HepG2 (cell line): ENCODE results near the gene MATR3. TPM values are rescaled to one million over a fixed set of nuclear protein-coding genes. Genes with fewer than 3 reads are reported as not detected.

ENCODE experiments used
- ATAC-seq: fragments of 200-7000 bp; cut with Tn5 transposase; 3 replicates; pipeline ENCODE4 v1.9.1; 2020; ENCODE audit warnings: mild to moderate bottlenecking, moderate library complexity
- BruUV-seq: library from RNA; stranded (reverse); fragments of 400-500 nt; replicated peaks from 2 replicates; lab custom pipeline; 2021; lab: Mats Ljungman, UMichigan
- CTCF ChIA-PET: fragments of 300-600 bp; formaldehyde crosslinking; extraction: SDS; loops from one replicate; lab custom pipeline; 2021; ENCODE audit warnings: low total read pairs, inconsistent platforms, low intra/inter-chr PET ratio; lab: Yijun Ruan, JAX
- POLR2A ChIA-PET: fragments of 350-600 bp; sonication (Branson Sonifier 250); formaldehyde crosslinking; loops from one replicate; lab custom pipeline; 2020; ENCODE audit warnings: antibody characterized with exemption, inconsistent platforms; lab: Yijun Ruan, JAX
- DNase-seq: peaks from one replicate; pipeline ENCODE4 v3.0.0-alpha.2; 2015; ENCODE audit warnings: low spot score
- FAIRE-seq: peaks from 3 replicates; lab custom pipeline; 2011; peaks lifted over from hg19 to GRCh38; lab: Jason Lieb, UNC
- H2AFZ ChIP-seq: one replicate; pipeline ENCODE4 v1.6.1; 2011; ENCODE audit warnings: low read length, inconsistent platforms
- H3K27ac ChIP-seq: fragments of 300-600 bp; 3 replicates; pipeline ENCODE4 v1.8.0; 2011; ENCODE audit warnings: mixed run types, mild to moderate bottlenecking, mixed read lengths, low read length, inconsistent platforms; ENCODE audit not compliant: insufficient read depth; ENCODE audit errors: extremely low read length
- H3K27me3 ChIP-seq, 2 experiments: fragments of 200-600 bp in 1 of 2; 2 replicates in 1 of 2; 3 replicates in 1 of 2; pipeline versions ENCODE4 v1.6.0 to v1.8.0; 2011; ENCODE audit warnings: low read length in 2 of 2, mild to moderate bottlenecking in 2 of 2, moderate library complexity in 2 of 2, inconsistent platforms in 1 of 2; ENCODE audit not compliant: insufficient read depth in 2 of 2, control insufficient read depth in 1 of 2
- H3K36me3 ChIP-seq, 2 experiments: fragments of 200-600 bp in 1 of 2; replicated peaks in 1 of 2; 2 replicates in 1 of 2; 3 replicates in 1 of 2; pipeline versions ENCODE4 v1.5.1 to v1.8.0; 2011; ENCODE audit warnings: low read length in 2 of 2, inconsistent platforms in 1 of 2; ENCODE audit not compliant: insufficient read depth in 2 of 2, control insufficient read depth in 1 of 2
- H3K4me1 ChIP-seq: 2 replicates; pipeline ENCODE4 v1.5.1; 2012; ENCODE audit warnings: low read length, inconsistent platforms; ENCODE audit not compliant: insufficient read depth
- H3K4me2 ChIP-seq: 2 replicates; pipeline ENCODE4 v1.6.0; 2011; ENCODE audit warnings: low read depth, low read length, inconsistent platforms
- H3K4me3 ChIP-seq, 3 experiments: fragments of 200-600 bp in 1 of 3; sonication (generic), shearing (Covaris generic) in 1 of 3; replicated peaks in 1 of 3; 2 replicates each; pipeline ENCODE4 v1.5.1; 2011 to 2016; ENCODE audit warnings: low read length in 3 of 3, inconsistent platforms in 2 of 3, low read depth in 2 of 3, mild to moderate bottlenecking in 2 of 3, control low read depth in 1 of 3, mixed read lengths in 1 of 3; ENCODE audit not compliant: insufficient read depth in 1 of 3
- H3K79me2 ChIP-seq: one replicate; pipeline ENCODE4 v1.6.1; 2011; ENCODE audit warnings: low read length, inconsistent platforms; ENCODE audit not compliant: insufficient read depth
- H3K9ac ChIP-seq: 2 replicates; pipeline ENCODE4 v1.6.0; 2011; ENCODE audit warnings: mild to moderate bottlenecking, low read depth, low read length, inconsistent platforms; ENCODE audit not compliant: insufficient read depth
- H3K9me3 ChIP-seq: 2 replicates; pipeline ENCODE4 v1.5.1; 2012; ENCODE audit warnings: mild to moderate bottlenecking, low read length
- H4K20me1 ChIP-seq: 2 replicates; pipeline ENCODE4 v1.6.0; 2011; ENCODE audit warnings: inconsistent platforms, mild to moderate bottlenecking, low read length, moderate library complexity; ENCODE audit not compliant: insufficient read depth
- KAT2B ChIP-seq: fragments of 150-350 bp; IDR thresholded peaks from 2 replicates; pipeline ENCODE4 v1.6.1; 2014; ENCODE audit warnings: low read depth, low read length, borderline replicate concordance
- MATR3 ChIP-seq: sonication (generic); formaldehyde crosslinking; IDR thresholded peaks from 2 replicates; pipeline ENCODE4 v1.4.0; 2020; ENCODE audit warnings: missing genetic modification reagents
- NFE2L1 ChIP-seq: sonication (generic); formaldehyde crosslinking; IDR thresholded peaks from 2 replicates; pipeline ENCODE4 v1.4.0; 2020; ENCODE audit warnings: missing genetic modification reagents, mild to moderate bottlenecking, borderline replicate concordance
- ONECUT2 ChIP-seq: sonication (generic); formaldehyde crosslinking; IDR thresholded peaks from 2 replicates; pipeline ENCODE4 v1.4.0; 2020; ENCODE audit warnings: missing genetic modification reagents
- PHB2 ChIP-seq: fragments of 450-650 bp; IDR thresholded peaks from 2 replicates; pipeline ENCODE4 v1.6.1; 2018; ENCODE audit not compliant: partially characterized antibody
- TBX3 ChIP-seq: fragments of 450-650 bp; IDR thresholded peaks from 2 replicates; pipeline ENCODE4 v1.6.1; 2017; ENCODE audit warnings: antibody characterized with exemption, mild to moderate bottlenecking, inconsistent platforms, borderline replicate concordance
- YEATS4 ChIP-seq: sonication (generic); formaldehyde crosslinking; IDR thresholded peaks from 2 replicates; pipeline ENCODE4 v1.4.0; 2020; ENCODE audit warnings: missing genetic modification reagents, borderline replicate concordance
- ZNF335 ChIP-seq: sonication (generic); formaldehyde crosslinking; IDR thresholded peaks from 2 replicates; pipeline ENCODE4 v1.4.0; 2020; ENCODE audit warnings: missing genetic modification reagents
- WGBS: methylation state at CpG from one replicate; pipeline ENCODE4 v1.1.6; 2017; ENCODE audit warnings: low lambda C conversion rate; 5-methylcytosine and 5-hydroxymethylcytosine counted together
- in situ Hi-C: cut with HindIII; loops from 2 replicates; pipeline ENCODE4 v1.10.0; 2017; ENCODE audit warnings: low pct_unique_long_range_greater_than_20kb; ENCODE audit not compliant: extremely low pct_ligation_motif_present
- intact Hi-C: fragments of 100-400 bp; cut with micrococcal nuclease; formaldehyde crosslinking; loops from one replicate; pipeline ENCODE4 v1.10.0; 2022; ENCODE audit not compliant: unreplicated experiment
- polyA plus RNA-seq, 8 experiments: library from polyadenylated mRNA; depleted of rRNA in 3 of 8; stranded (reverse) in 7 of 8; unstranded in 1 of 8; fragments of >200 nt; fragmentation: Illumina TruSeq in 4 of 8; extraction: Trizol in 4 of 8; gene quantifications; 2 replicates each; pipeline versions ENCODE4 v1.2.1 to v1.2.3, GENCODE V29; 2011 to 2016; ENCODE audit warnings: low read depth in 4 of 8, missing spikeins in 1 of 8, mixed read lengths in 1 of 8; ENCODE audit not compliant: insufficient read depth in 1 of 8
- total RNA-seq, 5 experiments: library from RNA; depleted of rRNA; stranded (reverse); fragments of >200 nt; fragmentation: Illumina TruSeq; extraction: Trizol; gene quantifications; 2 replicates each; pipeline ENCODE4 v1.2.3, GENCODE V29; 2016; ENCODE audit warnings: low read depth in 1 of 5
- TF ChIP-seq, protein P1 (sequence below): sonication (generic); formaldehyde crosslinking; IDR thresholded peaks from 2 replicates; pipeline ENCODE4 v1.4.0; 2020; ENCODE audit warnings: missing genetic modification reagents
- TF ChIP-seq, protein P2 (sequence below): sonication (generic); formaldehyde crosslinking; conservative IDR thresholded peaks from 2 replicates; pipeline ENCODE4 v1.8.0; 2022; ENCODE audit warnings: mild to moderate bottlenecking, moderate library complexity, missing genetic modification reagents
- TF ChIP-seq, protein P3 (sequence below): IDR thresholded peaks from 2 replicates; pipeline ENCODE4 v1.6.1; 2016; ENCODE audit warnings: mild to moderate bottlenecking

The MATR3 gene
- total and polyA plus RNA-seq, 2 of the 13 experiments (the other 11 are each of a cell fraction or from before 2014, with no cell fraction given), result 94.2 to 341 TPM

DNA sequence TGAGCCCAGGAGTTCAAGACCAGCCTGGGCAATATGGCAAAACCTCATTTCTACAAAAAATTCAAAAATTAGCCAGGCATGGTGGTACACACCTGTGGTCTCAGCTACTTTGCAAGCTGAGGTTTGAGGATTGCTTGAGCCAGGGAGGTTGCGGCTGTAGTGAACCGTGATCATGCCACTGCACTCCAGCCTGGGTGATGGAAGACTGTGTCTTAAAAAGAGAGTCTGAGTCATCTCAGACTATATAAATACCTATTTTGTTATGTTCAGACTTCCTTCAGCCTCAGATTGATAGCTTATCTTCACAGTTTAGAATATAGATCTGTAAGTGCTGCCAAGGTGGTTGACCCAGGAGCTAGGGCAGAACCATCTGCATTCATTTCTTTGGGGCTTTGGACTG lies 46.5 kb downstream of the MATR3 start:
- no peak for DNase-seq
- ATAC-seq, result no peak
- H3K79me2 ChIP-seq, result peaks cover 36% of the 10 kb centered on the region
- in situ Hi-C loops, result no loop called here
- no peaks in the 10 kb centered on the region for H3K9me3 ChIP-seq
- peaks cover 36% of the 10 kb centered on the region for H3K4me1 ChIP-seq
- no peak overlapping the region for H3K4me3 ChIP-seq
- no peak for FAIRE-seq
- TF ChIP-seq, protein P1, sequence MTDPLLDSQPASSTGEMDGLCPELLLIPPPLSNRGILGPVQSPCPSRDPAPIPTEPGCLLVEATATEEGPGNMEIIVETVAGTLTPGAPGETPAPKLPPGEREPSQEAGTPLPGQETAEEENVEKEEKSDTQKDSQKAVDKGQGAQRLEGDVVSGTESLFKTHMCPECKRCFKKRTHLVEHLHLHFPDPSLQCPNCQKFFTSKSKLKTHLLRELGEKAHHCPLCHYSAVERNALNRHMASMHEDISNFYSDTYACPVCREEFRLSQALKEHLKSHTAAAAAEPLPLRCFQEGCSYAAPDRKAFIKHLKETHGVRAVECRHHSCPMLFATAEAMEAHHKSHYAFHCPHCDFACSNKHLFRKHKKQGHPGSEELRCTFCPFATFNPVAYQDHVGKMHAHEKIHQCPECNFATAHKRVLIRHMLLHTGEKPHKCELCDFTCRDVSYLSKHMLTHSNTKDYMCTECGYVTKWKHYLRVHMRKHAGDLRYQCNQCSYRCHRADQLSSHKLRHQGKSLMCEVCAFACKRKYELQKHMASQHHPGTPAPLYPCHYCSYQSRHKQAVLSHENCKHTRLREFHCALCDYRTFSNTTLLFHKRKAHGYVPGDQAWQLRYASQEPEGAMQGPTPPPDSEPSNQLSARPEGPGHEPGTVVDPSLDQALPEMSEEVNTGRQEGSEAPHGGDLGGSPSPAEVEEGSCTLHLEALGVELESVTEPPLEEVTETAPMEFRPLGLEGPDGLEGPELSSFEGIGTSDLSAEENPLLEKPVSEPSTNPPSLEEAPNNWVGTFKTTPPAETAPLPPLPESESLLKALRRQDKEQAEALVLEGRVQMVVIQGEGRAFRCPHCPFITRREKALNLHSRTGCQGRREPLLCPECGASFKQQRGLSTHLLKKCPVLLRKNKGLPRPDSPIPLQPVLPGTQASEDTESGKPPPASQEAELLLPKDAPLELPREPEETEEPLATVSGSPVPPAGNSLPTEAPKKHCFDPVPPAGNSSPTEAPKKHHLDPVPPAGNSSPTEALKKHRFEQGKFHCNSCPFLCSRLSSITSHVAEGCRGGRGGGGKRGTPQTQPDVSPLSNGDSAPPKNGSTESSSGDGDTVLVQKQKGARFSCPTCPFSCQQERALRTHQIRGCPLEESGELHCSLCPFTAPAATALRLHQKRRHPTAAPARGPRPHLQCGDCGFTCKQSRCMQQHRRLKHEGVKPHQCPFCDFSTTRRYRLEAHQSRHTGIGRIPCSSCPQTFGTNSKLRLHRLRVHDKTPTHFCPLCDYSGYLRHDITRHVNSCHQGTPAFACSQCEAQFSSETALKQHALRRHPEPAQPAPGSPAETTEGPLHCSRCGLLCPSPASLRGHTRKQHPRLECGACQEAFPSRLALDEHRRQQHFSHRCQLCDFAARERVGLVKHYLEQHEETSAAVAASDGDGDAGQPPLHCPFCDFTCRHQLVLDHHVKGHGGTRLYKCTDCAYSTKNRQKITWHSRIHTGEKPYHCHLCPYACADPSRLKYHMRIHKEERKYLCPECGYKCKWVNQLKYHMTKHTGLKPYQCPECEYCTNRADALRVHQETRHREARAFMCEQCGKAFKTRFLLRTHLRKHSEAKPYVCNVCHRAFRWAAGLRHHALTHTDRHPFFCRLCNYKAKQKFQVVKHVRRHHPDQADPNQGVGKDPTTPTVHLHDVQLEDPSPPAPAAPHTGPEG (CRISPR knock-in tag), result no peak
- TF ChIP-seq KAT2B (no peak), MATR3 (no peak), NFE2L1 (CRISPR knock-in tag) (no peak), PHB2 (no peak), ONECUT2 (CRISPR knock-in tag) (no peak), ZNF335 (no peak), TBX3 (no peak), YEATS4 (no peak)
- TF ChIP-seq, protein P2, sequence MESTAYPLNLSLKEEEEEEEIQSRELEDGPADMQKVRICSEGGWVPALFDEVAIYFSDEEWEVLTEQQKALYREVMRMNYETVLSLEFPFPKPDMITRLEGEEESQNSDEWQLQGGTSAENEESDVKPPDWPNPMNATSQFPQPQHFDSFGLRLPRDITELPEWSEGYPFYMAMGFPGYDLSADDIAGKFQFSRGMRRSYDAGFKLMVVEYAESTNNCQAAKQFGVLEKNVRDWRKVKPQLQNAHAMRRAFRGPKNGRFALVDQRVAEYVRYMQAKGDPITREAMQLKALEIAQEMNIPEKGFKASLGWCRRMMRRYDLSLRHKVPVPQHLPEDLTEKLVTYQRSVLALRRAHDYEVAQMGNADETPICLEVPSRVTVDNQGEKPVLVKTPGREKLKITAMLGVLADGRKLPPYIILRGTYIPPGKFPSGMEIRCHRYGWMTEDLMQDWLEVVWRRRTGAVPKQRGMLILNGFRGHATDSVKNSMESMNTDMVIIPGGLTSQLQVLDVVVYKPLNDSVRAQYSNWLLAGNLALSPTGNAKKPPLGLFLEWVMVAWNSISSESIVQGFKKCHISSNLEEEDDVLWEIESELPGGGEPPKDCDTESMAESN, result no peak
- TF ChIP-seq, protein P3, sequence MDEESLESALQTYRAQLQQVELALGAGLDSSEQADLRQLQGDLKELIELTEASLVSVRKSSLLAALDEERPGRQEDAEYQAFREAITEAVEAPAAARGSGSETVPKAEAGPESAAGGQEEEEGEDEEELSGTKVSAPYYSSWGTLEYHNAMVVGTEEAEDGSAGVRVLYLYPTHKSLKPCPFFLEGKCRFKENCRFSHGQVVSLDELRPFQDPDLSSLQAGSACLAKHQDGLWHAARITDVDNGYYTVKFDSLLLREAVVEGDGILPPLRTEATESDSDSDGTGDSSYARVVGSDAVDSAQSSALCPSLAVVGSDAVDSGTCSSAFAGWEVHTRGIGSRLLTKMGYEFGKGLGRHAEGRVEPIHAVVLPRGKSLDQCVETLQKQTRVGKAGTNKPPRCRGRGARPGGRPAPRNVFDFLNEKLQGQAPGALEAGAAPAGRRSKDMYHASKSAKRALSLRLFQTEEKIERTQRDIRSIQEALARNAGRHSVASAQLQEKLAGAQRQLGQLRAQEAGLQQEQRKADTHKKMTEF, result no peak
- BruUV-seq, result no TSS peak
- H3K36me3 ChIP-seq, result no peaks in the 10 kb centered on the region
- 52% methylated on average over 2 of the region's 2 CpGs for WGBS
- H3K27ac ChIP-seq, result no peak overlapping the region
- H3K9ac ChIP-seq, result no peak overlapping the region
- POLR2A ChIA-PET, result interaction anchor here (2.5 to 3.1 kb wide), 2 partner anchors 46 to 67 kb away, joined by 17 to 38 read pairs; partner anchors contain the start of gene MATR3
- H2AFZ ChIP-seq, result no peak overlapping the region
- CTCF ChIA-PET, result no interaction called here
- H3K27me3 ChIP-seq, result no peaks in the 10 kb centered on the region; a peak in 1 of 5 replicates
- H3K4me2 ChIP-seq, result no peak overlapping the region
- H4K20me1 ChIP-seq, result peaks cover 29% of the 10 kb centered on the region
- intact Hi-C loops, result no loop called here
